K562 (cell line): ENCODE results near the gene MCEMP1. TPM values are rescaled to one million over a fixed set of nuclear protein-coding genes. Genes with fewer than 3 reads are reported as not detected.

Source experiments
- BHLHE40 ChIP-seq: IDR thresholded peaks from 2 replicates; pipeline ENCODE4 v1.6.1; 2011; ENCODE audit warnings: low read length, improper control_type of control experiment
- BMI1 ChIP-seq: fragments of 150-350 bp; IDR thresholded peaks from 2 replicates; pipeline ENCODE4 v1.6.1; 2014; ENCODE audit warnings: low read length
- CREB1 ChIP-seq, 2 experiments: sonication (generic) in 1 of 2; formaldehyde crosslinking in 1 of 2; IDR thresholded peaks; 2 replicates each; pipeline versions ENCODE4 v1.6.1 to v1.8.0; 2012 to 2022; ENCODE audit warnings: inconsistent platforms in 1 of 2, mild to moderate bottlenecking in 1 of 2, missing genetic modification reagents in 1 of 2, moderate library complexity in 1 of 2
- EP400 ChIP-seq: fragments of 450-650 bp; IDR thresholded peaks from 2 replicates; pipeline ENCODE4 v1.6.1; 2017; ENCODE audit warnings: antibody characterized with exemption, mild to moderate bottlenecking, moderate library complexity
- ILK ChIP-seq: fragments of 450-650 bp; IDR thresholded peaks from 2 replicates; pipeline ENCODE4 v1.6.1; 2016; ENCODE audit warnings: missing genetic modification characterization, low read depth, mild to moderate bottlenecking, missing compliant biosample characterization, moderate library complexity, borderline replicate concordance
- MED1 ChIP-seq: sonication (generic); formaldehyde crosslinking; IDR thresholded peaks from 2 replicates; pipeline ENCODE4 v1.8.1; 2023; ENCODE audit warnings: missing genetic modification reagents, borderline replicate concordance
- NCOA1 ChIP-seq: fragments of 450-650 bp; IDR thresholded peaks from 2 replicates; pipeline ENCODE4 v1.6.1; 2016; ENCODE audit warnings: low read depth
- PHF20 ChIP-seq: fragments of 450-650 bp; IDR thresholded peaks from 2 replicates; pipeline ENCODE4 v1.6.1; 2018; ENCODE audit not compliant: partially characterized antibody
- RBM15 ChIP-seq: fragments of 200-400 bp; formaldehyde crosslinking; IDR thresholded peaks from 2 replicates; pipeline ENCODE4 v1.6.1; 2018; ENCODE audit warnings: mild to moderate bottlenecking, low read length, moderate library complexity; ENCODE audit not compliant: insufficient read depth
- SMAD1 ChIP-seq: fragments of 150-350 bp; IDR thresholded peaks from 2 replicates; pipeline ENCODE4 v1.6.1; 2014; ENCODE audit warnings: low read length, low read depth; ENCODE audit not compliant: partially characterized antibody
- TBP ChIP-seq: optimal IDR thresholded peaks from 2 replicates; pipeline ENCODE3; 2011; ENCODE audit warnings: low read depth, low read length, improper control_type of control experiment
- THRB ChIP-seq: fragments of 450-650 bp; formaldehyde crosslinking; conservative IDR thresholded peaks from 2 replicates; pipeline ENCODE4 v1.4.0; 2022; ENCODE audit warnings: mild to moderate bottlenecking, missing genetic modification characterization
- TRIM28 ChIP-seq: fragments of 450-650 bp; IDR thresholded peaks from 2 replicates; pipeline ENCODE4 v1.6.1; 2017
- YY1 ChIP-seq, 3 experiments: IDR thresholded peaks; 2 replicates each; pipeline ENCODE4 v1.6.1; 2011; ENCODE audit warnings: low read length in 2 of 3, mild to moderate bottlenecking in 2 of 3, moderate library complexity in 2 of 3, borderline replicate concordance in 1 of 3, control low read depth in 1 of 3, low read depth in 1 of 3; ENCODE audit not compliant: insufficient read depth in 3 of 3, insufficient replicate concordance in 2 of 3, control insufficient read depth in 1 of 3, insufficient read length in 1 of 3; ENCODE audit errors: extremely low read depth in 1 of 3
- ZNF347 ChIP-seq: fragments of 450-650 bp; formaldehyde crosslinking; IDR thresholded peaks from 2 replicates; pipeline ENCODE4 v1.4.0; 2020; ENCODE audit warnings: low read depth, mild to moderate bottlenecking, moderate library complexity
- ZNF609 ChIP-seq: sonication (generic); formaldehyde crosslinking; IDR thresholded peaks from 2 replicates; pipeline ENCODE4 v1.8.1; 2023; ENCODE audit warnings: missing genetic modification reagents, mild to moderate bottlenecking, borderline replicate concordance
- ZSCAN32 ChIP-seq: fragments of 450-650 bp; formaldehyde crosslinking; IDR thresholded peaks from 2 replicates; pipeline ENCODE4 v1.4.0; 2020; ENCODE audit warnings: mild to moderate bottlenecking, moderate library complexity
- polyA plus RNA-seq, 8 experiments: library from polyadenylated mRNA; depleted of rRNA in 4 of 8; stranded (reverse) in 5 of 8; unstranded in 3 of 8; fragments of >200 nt; fragmentation: Nextera tagmentation in 2 of 8; fragmentation: Illumina TruSeq in 1 of 8; extraction: Ambion mirVana in 2 of 8; extraction: Trizol in 1 of 8; gene quantifications; 2 replicates each; pipeline versions ENCODE4 v1.2.1 to v1.2.3, GENCODE V29; 2011 to 2014; ENCODE audit warnings: inconsistent platforms in 1 of 8, missing spikeins in 1 of 8
- total RNA-seq, 7 experiments: library from RNA; depleted of rRNA in 6 of 7; stranded (reverse); fragments of >200 nt in 6 of 7; fragmentation: Illumina TruSeq in 2 of 7; extraction: Trizol in 2 of 7; gene quantifications; 2 replicates each; pipeline versions ENCODE4 v1.2.1 to v1.2.3, GENCODE V29; 2011 to 2021; ENCODE audit warnings: low replicate concordance in 1 of 7
- TF ChIP-seq, protein P1 (sequence below): fragments of 250-450 bp; sonication (Bioruptor Pico); IDR thresholded peaks from 2 replicates; pipeline ENCODE4 v1.5.0; 2021; ENCODE audit warnings: mild to moderate bottlenecking, moderate library complexity

MCEMP1 gene
- total and polyA plus RNA-seq, 9 of the 15 experiments (the other 6 are each of a cell fraction or from before 2014, with no cell fraction given): 0.11 to 1.8 (median 0.51) TPM

- peak; percentile 78; the same call in 1 of the 2 replicates for TF ChIP-seq ZNF609 (CRISPR knock-in tag)
- no peak for TF ChIP-seq EP400
- 0 out of 2 replicates have a peak, but pooled peaks have one; percentile 11 for TF ChIP-seq BHLHE40
- peak; percentile 17 for TF ChIP-seq SMAD1
- no peak for TF ChIP-seq THRB (CRISPR knock-in tag)
- TF ChIP-seq RBM15: no peak
- no peak for TF ChIP-seq MED1 (CRISPR knock-in tag)
- no peak for TF ChIP-seq TRIM28
- TF ChIP-seq CREB1 (IDR thresholded peaks at IDR 0.05): peak; percentile 70
- TF ChIP-seq CREB1 (CRISPR knock-in tag; IDR thresholded peaks at IDR 0.05): peak; percentile 73; the same call in 1 of the 2 replicates
- no peak for TF ChIP-seq ILK (tag)
- no peak for TF ChIP-seq ZSCAN32 (CRISPR knock-in tag)
- no peak for TF ChIP-seq ZNF347 (CRISPR knock-in tag)
- TF ChIP-seq, protein P1, sequence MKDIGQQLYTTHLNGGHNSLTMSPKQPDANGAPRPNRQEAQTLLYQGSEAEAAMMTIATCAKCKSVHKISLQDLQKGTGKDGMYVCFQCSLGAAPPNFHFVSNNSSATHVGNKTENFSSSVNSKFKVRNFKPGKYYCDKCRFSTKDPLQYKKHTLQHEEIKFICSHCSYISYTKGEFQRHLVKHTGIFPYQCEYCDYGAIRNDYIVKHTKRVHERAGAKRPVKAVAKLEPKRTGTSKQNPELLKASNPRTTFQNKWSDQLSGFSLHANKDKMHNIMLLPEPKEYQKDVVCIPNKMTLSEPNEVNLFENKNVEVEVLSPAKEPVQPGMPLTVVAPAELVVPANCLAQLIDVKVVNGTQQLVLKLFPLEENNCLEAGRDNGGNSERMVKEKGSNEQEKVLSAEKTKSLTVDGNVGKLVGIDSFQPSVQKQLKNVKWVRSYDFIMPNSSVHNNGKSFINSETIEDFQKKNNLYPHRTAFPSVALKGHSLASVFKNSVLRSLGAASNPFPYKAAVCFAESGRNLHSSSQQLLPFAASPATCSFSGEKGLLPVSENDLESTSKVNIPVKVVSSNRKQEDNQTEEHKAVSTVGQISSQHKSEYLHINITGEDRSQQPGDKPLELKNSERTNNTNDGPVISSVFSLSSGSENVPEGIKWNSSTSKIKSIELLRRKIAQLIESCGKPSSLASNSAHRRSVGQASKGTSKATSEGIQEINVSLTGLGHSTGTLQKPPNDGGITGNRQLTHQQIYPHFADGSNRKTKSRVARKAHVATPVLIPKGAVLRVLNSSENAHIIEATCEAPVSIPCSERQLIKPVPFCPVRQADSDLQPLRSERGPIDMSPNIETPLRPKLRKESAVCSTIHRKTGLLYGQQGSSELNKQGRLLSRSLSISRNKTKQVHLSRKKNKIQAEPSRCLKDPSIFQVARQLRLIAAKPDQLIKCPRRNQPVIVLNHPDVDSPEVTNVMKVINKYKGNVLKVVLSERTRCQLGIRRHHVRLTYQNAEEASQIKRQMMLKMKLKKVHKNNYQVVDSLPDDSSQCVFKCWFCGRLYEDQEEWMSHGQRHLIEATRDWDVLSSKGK (CRISPR knock-in tag): no peak
- TF ChIP-seq NCOA1: no peak
- peak; percentile 72 for TF ChIP-seq TBP
- no peak for TF ChIP-seq BMI1
- TF ChIP-seq YY1 (IDR thresholded peaks at IDR 0.05; ENCODE audit: borderline replicate concordance in 1 of 3, control insufficient read depth in 1 of 3, extremely low read depth in 1 of 3, insufficient read depth in 3 of 3, insufficient read length in 1 of 3, insufficient replicate concordance in 2 of 3, low read depth in 1 of 3, low read length in 2 of 3): peak; percentile 63 to 94 (median 92)
- TF ChIP-seq PHF20: peak; percentile 57
These were observed 40.1 kb upstream of the MCEMP1 start, which contains the start of gene STXBP2 (continued) for GRCh38 chr19:7636691-7637373.
